Measurements from ENCODE around the gene GGTA1. TPM values are rescaled to one million over a fixed set of nuclear protein-coding genes. Genes with fewer than 3 reads are reported as not detected.

GGTA1 gene
- total and polyA plus RNA-seq, 2 experiments from 2014 or later, result 0.16 TPM; not detected in 1

- Mint-ChIP-seq H3K27me3 (ENCODE audit: insufficient read depth, low read depth, poor library complexity) (peaks cover 7% of the 10 kb centered on the region), H3K4me3 (no peak overlapping the region), H3K27ac (no peak overlapping the region), H3K9me3 (no peaks in the 10 kb centered on the region), H3K4me1 (peaks cover 11% of the 10 kb centered on the region), H3K36me3 (ENCODE audit: low read depth) (no peaks in the 10 kb centered on the region)
- no peak overlapping the region for H3K27ac ChIP-seq (ENCODE audit: low read depth)
- H3K27me3 ChIP-seq (ENCODE audit: insufficient read depth), result no peaks in the 10 kb centered on the region
- peaks cover 6% of the 10 kb centered on the region for H3K4me1 ChIP-seq (ENCODE audit: insufficient read depth)
- DNase-seq (ENCODE audit: low spot score) (no peak), ATAC-seq (no peak)
- H4K20me1 ChIP-seq (replicated peaks; ENCODE audit: insufficient read depth), result no peaks in the 10 kb centered on the region
- H3K4me3 ChIP-seq, result no peak overlapping the region
- H3K4me2 ChIP-seq, result no peak overlapping the region
- no peak for TF ChIP-seq REST (IDR thresholded peaks at IDR 0.05; ENCODE audit: unreplicated experiment)
- no peak for TF ChIP-seq STAT1 (IDR thresholded peaks at IDR 0.05; ENCODE audit: unreplicated experiment)
- no peak for TF ChIP-seq POLR2AphosphoS5 (IDR thresholded peaks at IDR 0.05; ENCODE audit: low read depth)
- TF ChIP-seq ETS1 (IDR thresholded peaks at IDR 0.05), result no peak
- no peak for TF ChIP-seq CREB1 (CRISPR knock-in tag; IDR thresholded peaks at IDR 0.05; ENCODE audit: low read depth)
- TF ChIP-seq ZNF114 (CRISPR knock-in tag; IDR thresholded peaks at IDR 0.05), result no peak
- TF ChIP-seq NANOG (IDR thresholded peaks at IDR 0.05; ENCODE audit: borderline replicate concordance), result no peak
- TF ChIP-seq EZH2phosphoT487 (IDR thresholded peaks at IDR 0.05; ENCODE audit: unreplicated experiment), result no peak
- TF ChIP-seq CTCF (conservative IDR thresholded peaks at IDR 0.05; ENCODE audit: low read depth in 2 of 2), result no peak
- no peak for TF ChIP-seq EZH2 (IDR thresholded peaks at IDR 0.05; ENCODE audit: low read depth, unreplicated experiment)
- TF ChIP-seq JUNB (IDR thresholded peaks at IDR 0.05; ENCODE audit: unreplicated experiment), result no peak
- no peak for TF ChIP-seq ZNF331 (CRISPR knock-in tag; IDR thresholded peaks at IDR 0.05; ENCODE audit: low read depth)
- TF ChIP-seq ZNF462 (CRISPR knock-in tag; IDR thresholded peaks at IDR 0.05), result no peak
- no peaks in the 10 kb centered on the region for H3K79me2 ChIP-seq (replicated peaks; ENCODE audit: insufficient read depth)
- no peaks in the 10 kb centered on the region for H3K36me3 ChIP-seq (ENCODE audit: insufficient read depth)
- no peaks in the 10 kb centered on the region for H3F3A ChIP-seq (replicated peaks; ENCODE audit: low read depth)
- no peaks in the 10 kb centered on the region for H3K9me2 ChIP-seq (ENCODE audit: insufficient read depth)
- no peak overlapping the region for H2AFZ ChIP-seq
Observed at GRCh38 chr9:121452085-121452484, 47.6 kb downstream of the GGTA1 start.

Data from GM23338 (cell line).